Ramos (cell line): ENCODE results near the gene PTPN22.

ENCODE experiments used
- in situ Hi-C: fragments of 300-500 bp; cut with MboI; formaldehyde crosslinking; loops from one replicate; pipeline ENCODE4 v1.14.3; 2022; ENCODE audit warnings: low sequenced_read_pairs; ENCODE audit not compliant: unreplicated experiment

Gene PTPN22

DNA sequence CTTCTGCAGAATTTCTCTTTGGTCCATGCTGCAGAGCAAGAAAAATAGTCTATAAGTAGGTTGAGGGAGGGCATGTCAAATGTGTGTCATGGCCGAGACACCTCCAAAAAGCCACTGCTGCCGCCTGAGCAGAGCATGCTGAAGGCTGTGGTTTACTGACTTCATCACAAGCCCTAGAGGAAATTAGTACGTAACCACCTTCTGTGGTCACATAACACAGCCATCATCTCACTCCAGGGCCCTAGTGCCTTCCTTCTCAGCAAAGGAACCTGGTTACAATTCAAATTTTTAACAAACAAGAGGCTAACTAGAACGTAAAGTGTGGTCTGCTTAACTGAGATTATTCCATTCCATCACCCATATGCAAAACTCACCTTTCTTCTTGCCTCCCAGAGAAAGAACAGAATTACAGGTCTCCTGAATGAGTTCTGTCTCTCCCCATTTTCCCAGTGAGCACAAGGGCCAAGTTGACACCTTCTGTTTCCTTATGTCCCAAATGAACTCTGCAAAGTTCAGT lies at the start of gene PTPN22:
Gene PTPN22, minus strand, starts transcription at position 116 of the 517 bp plus-strand sequence.
- in situ Hi-C loops, result no loop called here

DNA sequence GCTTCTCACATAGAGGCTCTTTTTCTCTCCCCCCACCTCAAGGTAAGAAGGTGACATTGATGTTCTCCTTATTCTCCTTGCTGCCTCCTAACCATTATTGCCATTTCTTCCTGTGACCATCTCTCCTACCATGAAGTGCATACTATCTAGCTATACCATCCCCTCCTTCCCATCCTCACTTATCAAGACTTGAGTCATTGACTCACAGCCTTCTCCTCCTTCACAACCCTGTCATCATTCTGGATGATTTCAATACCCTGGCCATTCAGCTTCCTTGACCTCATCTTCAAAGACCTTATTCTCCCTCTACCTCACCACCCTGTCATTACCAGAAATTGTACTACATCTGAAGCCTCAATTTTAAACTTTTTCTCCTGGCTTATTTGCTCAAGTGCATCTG lies 46.7 kb upstream of the PTPN22 start:
- in situ Hi-C loops, result no loop called here

DNA sequence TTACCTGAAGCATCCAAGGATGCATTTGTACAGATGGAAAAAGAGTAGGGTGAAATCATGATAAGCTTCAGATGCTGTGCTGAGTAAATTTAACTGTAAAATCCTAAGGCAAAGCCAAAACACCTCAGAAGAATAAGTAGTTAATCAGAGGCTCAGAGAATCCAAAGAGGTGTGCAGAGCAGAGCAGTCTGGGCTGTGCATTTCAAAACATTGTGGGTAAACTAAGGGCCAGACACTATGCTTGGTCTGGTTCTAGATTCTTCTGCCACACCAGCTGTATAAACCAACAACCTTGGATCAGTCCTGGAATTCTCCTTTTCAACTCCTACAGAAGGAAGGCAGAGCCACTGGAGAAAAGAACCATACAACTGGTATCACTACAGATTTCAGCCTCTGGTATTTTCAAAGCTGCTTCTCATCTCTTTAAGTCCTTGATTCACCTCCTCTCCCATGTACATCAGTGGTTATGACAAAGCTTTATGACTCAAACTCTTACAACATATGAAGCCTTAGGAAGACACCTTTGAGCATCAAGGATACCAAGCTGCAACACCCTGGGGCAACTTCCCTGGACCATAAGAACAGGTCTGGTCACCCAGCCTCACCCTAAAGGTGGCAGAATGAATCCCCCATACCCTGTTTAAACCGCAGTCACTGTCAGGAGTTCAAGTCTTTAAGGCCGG lies 46.0 kb upstream of the PTPN22 start:
- in situ Hi-C loops, result no loop called here

DNA sequence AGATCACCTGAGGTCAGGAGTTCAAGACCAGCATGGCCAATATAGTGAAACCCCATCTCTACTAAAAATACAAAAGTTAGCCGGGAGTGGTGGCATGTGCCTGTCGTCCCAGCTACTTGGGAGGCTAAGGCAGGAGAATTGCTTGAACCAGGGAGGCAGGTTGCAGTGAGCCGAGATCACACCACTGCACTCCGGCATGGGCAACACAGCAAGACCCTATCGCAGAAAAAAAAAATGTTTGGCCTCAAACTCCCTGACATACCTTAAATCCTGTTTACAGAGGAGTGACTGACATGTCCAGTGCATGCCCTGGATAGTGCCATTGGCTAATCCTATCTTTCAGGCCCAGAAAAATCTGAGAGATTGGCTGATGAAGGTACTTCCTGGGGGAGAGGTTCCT lies 45.5 kb upstream of the PTPN22 start:
- in situ Hi-C loops, result no loop called here

DNA sequence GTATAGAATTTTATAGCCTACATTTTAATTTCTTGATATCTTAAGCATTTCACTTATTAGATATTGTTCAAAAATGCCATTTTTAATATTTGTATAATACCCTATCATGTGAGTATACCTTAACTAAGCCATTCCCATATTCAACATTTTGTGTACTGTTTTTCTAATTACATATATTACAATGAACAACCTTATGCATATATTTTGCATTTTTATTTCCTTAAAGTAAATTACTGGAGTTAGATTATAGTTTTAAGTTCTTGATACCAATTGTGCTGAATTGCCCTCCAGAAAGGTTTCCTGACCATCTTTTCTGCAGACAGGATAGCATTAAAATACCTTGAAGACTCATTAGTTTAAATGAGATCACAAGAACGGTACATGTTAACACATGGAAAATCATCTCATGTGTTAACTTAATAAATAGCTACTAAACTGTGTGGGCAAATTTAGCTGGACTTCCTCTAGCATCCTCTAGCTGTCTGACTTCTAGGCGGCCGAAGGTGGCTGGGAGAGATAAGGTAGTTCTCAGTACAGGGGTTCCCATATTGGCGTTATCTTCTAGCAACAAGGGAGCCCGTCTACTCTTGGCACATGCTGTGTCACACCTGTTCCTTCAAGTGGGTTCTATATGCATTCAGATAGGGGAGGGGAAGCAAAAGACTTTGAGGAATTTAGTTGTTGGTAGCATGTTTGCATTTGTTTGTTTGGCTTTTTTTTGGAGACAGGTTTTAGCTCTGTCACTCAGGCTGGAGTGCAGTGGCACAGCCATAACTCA lies 42.6 kb upstream of the PTPN22 start:
- in situ Hi-C loops, result no loop called here

DNA sequence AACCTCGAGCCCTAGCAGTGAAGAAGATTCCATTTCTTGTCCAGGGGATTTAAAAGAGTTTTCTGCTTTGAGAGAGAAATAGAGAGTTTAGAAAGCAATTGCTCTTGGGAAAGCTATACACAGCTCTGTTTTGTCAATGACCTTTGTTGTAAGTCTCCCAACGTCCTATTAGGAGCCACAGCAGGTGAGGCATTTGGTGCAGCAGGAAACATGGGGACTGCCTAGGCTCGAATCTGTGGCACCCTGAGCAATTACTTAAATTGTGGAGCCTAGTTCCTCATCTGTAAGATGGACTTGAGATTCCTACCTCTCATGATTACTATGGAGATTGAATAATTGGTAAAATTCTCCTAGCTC lies 41.8 kb upstream of the PTPN22 start:
- in situ Hi-C loops, result no loop called here

DNA sequence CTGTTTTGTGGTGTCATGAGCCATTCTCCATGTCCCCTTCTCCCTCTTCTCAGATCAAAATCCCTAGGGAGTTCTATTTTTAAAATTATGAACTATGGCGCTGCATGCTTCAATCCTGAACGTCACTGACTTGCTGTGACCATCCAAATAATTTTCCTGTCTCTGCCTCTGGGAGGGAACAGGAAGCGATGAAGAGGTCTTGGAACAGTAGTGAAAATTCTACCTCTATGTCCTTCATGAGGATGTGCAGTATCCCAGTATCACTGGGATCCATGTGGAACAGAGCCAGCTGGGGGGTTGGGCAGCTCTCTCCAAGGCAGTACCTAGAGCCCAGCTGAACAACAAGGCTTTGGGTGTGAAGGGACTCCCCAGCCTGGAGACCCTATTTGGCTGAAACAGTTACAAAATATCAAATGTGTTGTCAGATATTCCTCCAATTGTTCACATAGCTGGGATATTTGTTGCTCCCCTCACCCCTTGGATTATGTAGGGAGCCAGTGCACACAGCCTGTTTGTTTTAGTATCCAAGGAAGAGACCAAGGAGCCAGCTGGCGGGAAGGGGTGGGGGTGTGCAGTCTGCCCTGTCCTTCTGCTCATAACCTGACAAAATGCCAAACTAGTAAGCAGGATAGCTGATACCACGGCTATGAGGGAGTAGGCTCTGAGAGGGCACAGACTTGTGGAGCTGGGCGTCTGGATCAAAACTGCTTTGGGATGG lies 41.2 kb upstream of the PTPN22 start:
- in situ Hi-C loops, result no loop called here

DNA sequence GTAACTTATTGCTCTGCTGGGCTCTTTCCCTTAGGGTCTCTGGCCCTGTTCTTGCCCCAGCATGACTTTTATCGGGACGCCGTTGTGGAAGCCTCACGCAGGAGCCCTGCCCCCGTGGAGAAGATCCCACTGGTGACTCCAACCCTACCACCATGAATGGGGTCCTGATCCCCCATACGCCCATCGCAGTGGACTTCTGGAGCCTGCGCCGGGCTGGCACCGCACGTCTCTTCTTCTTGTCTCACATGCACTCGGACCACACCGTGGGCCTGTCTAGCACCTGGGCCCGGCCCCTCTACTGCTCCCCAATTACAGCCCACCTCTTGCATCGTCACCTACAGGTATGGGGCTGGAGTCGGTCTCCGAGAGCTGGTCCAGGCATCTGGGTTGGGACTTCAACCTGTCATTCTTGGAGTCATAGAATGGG lies 33.9 kb upstream of the PTPN22 start:
- in situ Hi-C loops, result loop anchor here (10.0 kb wide), 1 partner anchor 71 kb away; no protein-coding TSS in a partner anchor

DNA sequence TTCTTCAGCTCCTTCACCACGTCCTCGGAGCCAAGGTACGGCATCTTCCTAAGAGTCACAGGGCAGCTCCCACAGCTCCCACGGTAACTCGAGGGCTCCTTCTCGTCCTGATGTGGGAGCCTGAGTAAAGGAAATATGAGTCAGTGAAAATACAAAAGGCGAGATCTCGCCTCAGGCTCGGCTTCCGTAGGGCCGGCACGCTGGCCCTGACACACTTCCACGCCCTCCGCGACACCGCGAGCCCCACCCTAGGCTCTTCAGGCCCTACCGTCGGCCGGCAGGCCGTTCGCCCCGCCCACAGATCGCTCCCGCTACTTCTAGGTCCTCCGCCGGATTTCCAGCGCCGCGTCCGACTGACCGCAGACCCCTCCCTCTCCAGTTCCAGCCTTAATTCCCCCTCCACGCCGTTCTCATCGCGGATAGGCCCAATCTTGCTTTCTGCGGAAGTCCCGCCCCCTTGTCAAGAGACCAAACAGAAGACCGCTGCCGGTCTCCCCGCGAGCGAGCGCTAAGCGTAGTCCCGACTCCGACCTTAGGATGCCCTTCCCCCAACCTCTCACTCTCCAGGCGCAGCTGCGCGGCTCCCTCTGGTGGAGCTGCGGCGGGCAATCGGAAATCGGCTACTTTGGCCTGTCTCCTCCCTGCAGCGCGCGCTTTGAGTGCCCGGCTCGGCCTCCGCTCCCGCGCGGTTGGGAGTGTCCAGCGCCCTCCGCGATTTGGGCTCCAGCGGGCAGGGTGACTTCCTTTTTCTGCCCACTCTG lies 33.3 kb upstream of the PTPN22 start, which contains the start of the genes AP4B1 and DCLRE1B:
Gene AP4B1, minus strand, starts transcription at position 126 of the 761 bp plus-strand sequence. Its CDS starts 82 bp downstream, at position 44.
Gene DCLRE1B, plus strand, starts transcription at position 653 of the 761 bp plus-strand sequence. CDS start 261 bp downstream, outside the sequence.
- in situ Hi-C loops, result loop anchor here (10.0 kb wide), 1 partner anchor 70 kb away; no protein-coding TSS in a partner anchor

DNA sequence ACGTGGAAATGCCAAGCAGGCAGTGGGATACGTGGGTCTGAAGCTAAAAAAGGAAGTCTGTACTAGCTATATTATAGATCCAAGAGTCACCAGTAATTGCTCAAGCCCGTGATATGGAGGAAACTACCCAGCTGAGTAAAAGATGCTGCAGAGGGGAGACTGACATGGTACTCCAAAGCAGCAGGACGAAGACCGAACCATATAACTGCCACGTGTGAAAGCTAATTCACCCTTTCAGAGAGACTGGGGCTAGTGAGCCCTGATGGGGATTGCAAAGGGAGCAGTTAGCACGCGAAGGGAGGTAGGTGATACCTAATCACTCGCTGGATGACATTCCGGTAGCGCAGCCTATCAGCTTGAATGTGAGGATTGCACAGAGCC lies 32.8 kb upstream of the PTPN22 start:
- in situ Hi-C loops, result loop anchor here (10.0 kb wide), 1 partner anchor 69 kb away; no protein-coding TSS in a partner anchor

DNA sequence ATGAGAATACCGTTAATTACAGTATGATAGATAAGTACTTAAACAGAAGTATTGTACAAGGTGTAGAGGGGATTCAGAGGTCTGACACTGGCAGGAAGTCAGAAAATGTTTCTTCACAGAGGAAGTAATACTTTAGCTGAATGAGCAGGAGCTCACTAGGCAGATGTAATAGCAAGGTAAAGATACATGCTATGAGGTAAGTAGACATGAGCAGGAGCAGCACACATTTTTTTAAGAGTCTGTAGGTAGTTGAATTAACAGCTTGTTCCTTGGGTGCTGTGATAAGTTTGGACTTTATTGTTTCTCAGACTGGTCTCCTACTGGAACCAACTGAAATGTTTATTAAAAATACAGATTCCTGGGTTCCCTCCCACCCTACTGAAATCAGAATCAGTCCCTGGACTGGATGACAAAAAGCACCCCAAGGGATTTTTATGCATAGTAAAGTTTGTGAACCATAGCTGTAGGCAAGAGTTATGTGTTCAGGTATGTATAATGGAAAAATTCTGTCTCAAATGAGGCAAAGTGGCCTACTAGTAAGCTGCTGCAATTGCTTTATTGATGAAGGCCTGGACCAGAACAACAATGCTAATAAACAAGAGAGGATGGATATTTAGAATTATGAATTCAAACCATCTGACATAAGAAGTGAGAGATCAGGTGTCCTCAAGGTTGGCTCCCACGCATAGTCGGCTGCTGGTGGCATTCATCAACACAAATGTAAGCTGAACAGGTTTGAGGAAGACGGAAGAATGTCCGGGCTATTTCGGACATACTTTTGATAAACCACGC lies 32.2 kb upstream of the PTPN22 start:
- in situ Hi-C loops, result loop anchor here (10.0 kb wide), 1 partner anchor 69 kb away; no protein-coding TSS in a partner anchor

DNA sequence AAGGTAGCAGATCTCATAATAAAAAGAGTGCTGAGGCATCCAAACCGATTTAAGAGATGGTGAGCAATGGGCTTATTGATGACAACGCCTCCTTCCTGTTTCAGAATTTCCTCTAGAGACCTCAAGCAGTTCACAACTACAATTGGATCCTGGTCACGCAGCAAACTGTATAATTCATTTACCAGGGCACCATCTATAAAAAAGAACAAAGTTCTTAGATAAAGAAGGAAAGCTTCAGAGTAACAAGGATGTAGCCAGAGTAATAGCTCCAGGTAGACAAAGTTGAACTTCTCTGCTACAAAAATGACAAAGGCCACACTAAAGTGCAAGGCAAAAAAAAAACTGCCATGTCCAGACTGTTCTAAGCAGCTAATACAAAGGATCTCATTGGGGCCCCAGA lies 29.7 kb upstream of the PTPN22 start:
- in situ Hi-C loops, result loop anchor here (10.0 kb wide), 1 partner anchor 66 kb away; no protein-coding TSS in a partner anchor

DNA sequence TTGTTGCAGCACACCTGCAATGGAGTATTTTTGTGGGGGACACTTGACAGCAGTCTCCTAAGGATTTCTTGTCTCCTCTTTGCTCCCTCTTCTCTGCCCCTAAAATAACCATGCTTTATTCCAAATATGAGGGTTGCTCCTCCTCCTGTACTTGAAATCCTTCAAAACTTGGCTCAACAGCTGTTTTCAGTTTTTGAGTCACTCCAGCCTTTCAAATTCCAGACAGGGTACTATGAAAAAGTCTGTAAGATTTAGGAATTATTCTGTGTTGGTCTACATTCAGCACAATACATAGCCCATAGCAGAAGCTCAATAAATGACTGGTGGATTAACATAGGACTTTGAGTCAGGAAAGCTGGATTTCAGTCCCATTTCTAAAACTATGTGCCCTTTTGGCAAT lies 27.6 kb upstream of the PTPN22 start:
- in situ Hi-C loops, result no loop called here

DNA sequence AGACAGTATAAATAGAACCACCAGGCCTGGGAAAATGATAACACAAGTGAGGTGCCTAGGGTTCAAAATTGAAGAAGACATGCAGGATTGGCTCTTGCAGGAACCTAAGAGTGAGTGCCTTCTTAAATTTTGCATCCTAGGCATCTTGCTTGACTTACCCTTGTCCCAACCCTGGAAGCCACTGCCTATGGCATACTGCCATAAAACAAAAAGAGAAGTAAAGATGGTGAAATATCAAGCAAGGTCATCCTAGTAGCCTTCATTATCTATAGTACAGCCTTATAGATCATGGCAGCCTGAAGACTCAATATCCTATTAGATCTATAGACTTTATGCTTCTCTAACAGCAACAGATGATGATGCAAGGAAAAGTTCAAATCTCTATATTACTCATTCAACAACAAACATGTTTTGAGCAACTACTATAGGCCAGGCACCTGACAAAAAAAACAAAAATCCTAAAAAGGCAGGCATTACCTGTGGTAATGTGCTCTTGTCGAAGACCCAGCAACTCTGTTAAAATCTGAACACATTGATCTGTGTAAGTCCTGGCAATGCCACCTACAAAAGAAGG lies 26.8 kb upstream of the PTPN22 start:
- in situ Hi-C loops, result no loop called here

DNA sequence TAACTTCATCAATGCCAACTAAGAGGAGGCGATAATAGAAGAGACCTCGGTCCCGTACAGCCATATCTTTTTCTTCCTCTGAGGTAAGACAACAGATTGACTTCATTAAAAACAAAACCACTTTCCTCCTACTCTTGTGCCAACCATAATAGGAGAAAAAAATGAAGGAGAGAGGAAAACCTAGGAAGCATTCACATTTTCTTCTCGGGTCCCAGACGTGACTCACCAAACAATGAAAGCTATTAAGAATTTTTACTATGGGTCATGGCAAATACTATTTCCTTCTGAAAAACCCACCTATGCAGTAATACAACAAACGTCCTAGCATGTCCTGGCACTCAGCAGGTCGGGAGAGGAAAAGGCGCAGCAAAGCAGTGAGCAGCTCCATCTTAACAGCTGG lies 24.4 kb upstream of the PTPN22 start:
- in situ Hi-C loops, result no loop called here

DNA sequence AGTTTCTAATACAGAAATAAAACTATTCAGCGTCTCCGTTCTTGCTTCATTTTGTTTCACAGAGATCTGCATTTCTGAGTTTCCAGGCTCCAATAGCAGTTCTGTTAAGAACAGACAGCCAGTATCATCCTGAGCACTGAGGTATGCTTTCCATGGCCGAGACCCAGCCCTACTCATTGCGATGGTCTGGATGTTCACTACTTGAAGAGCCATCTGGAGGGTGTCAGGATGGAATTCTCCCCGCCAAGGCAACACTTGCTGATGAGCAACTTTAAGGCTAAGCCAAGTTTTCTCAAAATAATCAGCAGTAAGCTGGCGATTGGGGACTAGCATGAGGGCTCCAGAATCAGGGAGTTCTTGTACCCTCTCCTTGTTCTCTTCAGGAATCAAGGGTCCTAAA lies 23.6 kb upstream of the PTPN22 start:
- in situ Hi-C loops, result no loop called here

DNA sequence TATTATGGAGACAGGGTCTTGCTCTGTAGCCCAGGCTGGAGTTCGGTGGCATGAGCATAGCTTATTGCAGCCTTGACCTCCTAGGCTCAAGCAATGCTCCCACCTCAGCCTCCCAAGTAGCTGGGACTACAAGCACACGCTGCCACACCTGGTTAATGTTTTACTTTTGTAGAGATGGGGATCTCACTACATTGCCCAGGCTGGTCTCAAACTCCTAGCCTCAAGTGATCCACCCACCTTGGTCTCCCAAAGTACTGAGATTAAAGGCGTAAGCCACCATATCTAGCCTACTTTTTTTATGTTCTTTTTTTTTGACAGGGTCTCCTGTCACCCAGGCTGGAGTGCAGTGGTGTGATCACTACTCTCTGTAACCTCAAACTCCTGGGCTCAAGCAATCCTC lies 21.8 kb upstream of the PTPN22 start:
- in situ Hi-C loops, result no loop called here

DNA sequence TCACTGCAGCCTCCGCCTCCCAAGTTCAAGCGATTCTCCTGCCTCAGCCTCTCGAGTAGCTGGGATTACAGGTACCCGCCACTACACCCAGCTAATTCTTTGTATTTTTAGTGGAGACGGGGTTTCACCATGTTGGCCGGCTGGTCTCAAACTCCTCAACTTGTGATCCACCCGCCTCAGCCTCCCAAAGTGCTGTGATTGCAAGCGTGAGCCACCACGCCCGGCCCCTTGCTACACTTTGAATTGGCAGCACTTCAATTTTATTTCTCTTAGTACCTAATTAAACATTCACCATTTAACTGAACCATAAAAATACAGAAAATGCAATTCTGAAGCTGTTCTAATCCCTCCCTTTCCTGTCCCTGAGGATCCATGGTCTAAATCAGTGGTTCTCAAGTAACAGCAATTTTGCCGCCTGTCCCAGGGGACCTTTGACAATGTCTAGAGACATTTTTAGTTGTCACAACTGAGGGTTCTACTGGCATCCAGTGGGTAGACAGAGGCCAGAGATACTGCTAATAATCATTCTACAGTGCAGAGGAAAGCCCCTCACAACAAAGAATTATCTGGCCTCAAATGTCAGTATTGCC lies 20.2 kb upstream of the PTPN22 start:
- in situ Hi-C loops, result no loop called here
